HEK293 (cell line): ENCODE measurements around the gene SMIM31.

Source experiments
- CTCF ChIP-seq: fragments of 450-650 bp; formaldehyde crosslinking; IDR thresholded peaks from 2 replicates; pipeline ENCODE4 v1.5.1; 2016; ENCODE audit warnings: missing biosample characterization, missing genetic modification characterization
- PBX3 ChIP-seq: sonication (generic); formaldehyde crosslinking; IDR thresholded peaks from 2 replicates; pipeline ENCODE4 v1.8.1; 2022; ENCODE audit warnings: mild to moderate bottlenecking, moderate library complexity, missing genetic modification reagents
- PRDM1 ChIP-seq: fragments of 450-650 bp; formaldehyde crosslinking; IDR thresholded peaks from 2 replicates; pipeline ENCODE4; 2016; ENCODE audit warnings: missing biosample characterization, missing genetic modification characterization
- ZBTB1 ChIP-seq: fragments of 450-650 bp; formaldehyde crosslinking; IDR thresholded peaks from 2 replicates; pipeline ENCODE4 v1.5.1; 2016; ENCODE audit warnings: missing biosample characterization, missing genetic modification characterization
- ZFP37 ChIP-seq: fragments of 450-650 bp; formaldehyde crosslinking; IDR thresholded peaks from 2 replicates; pipeline ENCODE4 v1.5.1; 2016; ENCODE audit warnings: missing biosample characterization, missing genetic modification characterization
- ZNF174 ChIP-seq: fragments of 450-650 bp; formaldehyde crosslinking; IDR thresholded peaks from 2 replicates; pipeline ENCODE4 v1.5.0; 2017; ENCODE audit warnings: missing biosample characterization, mild to moderate bottlenecking, missing genetic modification characterization
- ZNF366 ChIP-seq: fragments of 450-650 bp; formaldehyde crosslinking; conservative IDR thresholded peaks from 2 replicates; pipeline ENCODE4 v1.5.1; 2016; ENCODE audit warnings: missing biosample characterization, missing genetic modification characterization
- ZNF394 ChIP-seq: fragments of 450-650 bp; formaldehyde crosslinking; IDR thresholded peaks from 2 replicates; pipeline ENCODE4 v1.5.1; 2016; ENCODE audit warnings: missing biosample characterization, missing genetic modification characterization, mild to moderate bottlenecking, moderate library complexity, borderline replicate concordance
- ZNF549 ChIP-seq: fragments of 450-650 bp; IDR thresholded peaks from 2 replicates; pipeline ENCODE4 v1.5.1; 2018; ENCODE audit warnings: missing biosample characterization, missing genetic modification characterization, mild to moderate bottlenecking, inconsistent platforms, moderate library complexity
- ZNF843 ChIP-seq: fragments of 450-650 bp; formaldehyde crosslinking; IDR thresholded peaks from 2 replicates; pipeline ENCODE4 v1.5.1; 2016; ENCODE audit warnings: missing biosample characterization, missing genetic modification characterization
- TF ChIP-seq, protein P1 (sequence below): fragments of 450-650 bp; IDR thresholded peaks from 2 replicates; pipeline ENCODE4 v1.5.1; 2018; ENCODE audit warnings: missing biosample characterization, missing genetic modification characterization
- TF ChIP-seq, protein P2 (sequence below): fragments of 450-650 bp; formaldehyde crosslinking; conservative IDR thresholded peaks from 2 replicates; pipeline ENCODE4 v1.5.1; 2016; ENCODE audit warnings: low read depth, missing biosample characterization, missing genetic modification characterization
- TF ChIP-seq, protein P3 (sequence below): fragments of 450-650 bp; formaldehyde crosslinking; IDR thresholded peaks from 2 replicates; pipeline ENCODE4 v1.5.1; 2016; ENCODE audit warnings: missing biosample characterization, missing genetic modification characterization
- TF ChIP-seq, protein P4 (sequence below): fragments of 450-650 bp; formaldehyde crosslinking; IDR thresholded peaks from 2 replicates; pipeline ENCODE4 v1.5.1; 2016; ENCODE audit warnings: missing biosample characterization, missing genetic modification characterization

DNA sequence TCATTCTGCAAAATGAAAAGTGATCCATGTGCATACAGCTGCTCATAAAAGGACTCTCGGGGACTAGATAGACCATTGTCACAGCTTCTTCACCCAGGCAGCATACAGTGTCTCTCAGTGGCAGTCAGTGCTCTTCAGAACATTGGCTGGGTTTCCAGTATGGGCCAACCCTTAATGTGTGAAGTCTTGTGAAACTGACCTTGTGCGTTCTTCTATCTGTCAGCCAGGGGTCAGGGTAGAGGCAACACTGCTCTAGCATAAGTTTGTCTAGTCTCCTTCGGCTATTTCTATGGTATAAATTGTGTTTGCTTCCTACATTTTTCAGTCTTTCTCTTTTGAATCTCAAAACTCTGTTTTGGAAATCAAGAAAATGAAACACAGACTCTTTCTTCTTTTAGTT, 37.0 kb upstream of the SMIM31 start:
- no peak for TF ChIP-seq ZFP37 (tag by site-specific recombination)
- TF ChIP-seq, protein P1, sequence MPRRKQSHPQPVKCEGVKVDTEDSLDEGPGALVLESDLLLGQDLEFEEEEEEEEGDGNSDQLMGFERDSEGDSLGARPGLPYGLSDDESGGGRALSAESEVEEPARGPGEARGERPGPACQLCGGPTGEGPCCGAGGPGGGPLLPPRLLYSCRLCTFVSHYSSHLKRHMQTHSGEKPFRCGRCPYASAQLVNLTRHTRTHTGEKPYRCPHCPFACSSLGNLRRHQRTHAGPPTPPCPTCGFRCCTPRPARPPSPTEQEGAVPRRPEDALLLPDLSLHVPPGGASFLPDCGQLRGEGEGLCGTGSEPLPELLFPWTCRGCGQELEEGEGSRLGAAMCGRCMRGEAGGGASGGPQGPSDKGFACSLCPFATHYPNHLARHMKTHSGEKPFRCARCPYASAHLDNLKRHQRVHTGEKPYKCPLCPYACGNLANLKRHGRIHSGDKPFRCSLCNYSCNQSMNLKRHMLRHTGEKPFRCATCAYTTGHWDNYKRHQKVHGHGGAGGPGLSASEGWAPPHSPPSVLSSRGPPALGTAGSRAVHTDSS (tag by site-specific recombination) = no peak
- TF ChIP-seq ZNF549 (tag by site-specific recombination) = no peak
- TF ChIP-seq PBX3 (CRISPR knock-in tag) = no peak
- no peak for TF ChIP-seq CTCF
- no peak for TF ChIP-seq PRDM1 (tag by site-specific recombination)
- TF ChIP-seq, protein P2, sequence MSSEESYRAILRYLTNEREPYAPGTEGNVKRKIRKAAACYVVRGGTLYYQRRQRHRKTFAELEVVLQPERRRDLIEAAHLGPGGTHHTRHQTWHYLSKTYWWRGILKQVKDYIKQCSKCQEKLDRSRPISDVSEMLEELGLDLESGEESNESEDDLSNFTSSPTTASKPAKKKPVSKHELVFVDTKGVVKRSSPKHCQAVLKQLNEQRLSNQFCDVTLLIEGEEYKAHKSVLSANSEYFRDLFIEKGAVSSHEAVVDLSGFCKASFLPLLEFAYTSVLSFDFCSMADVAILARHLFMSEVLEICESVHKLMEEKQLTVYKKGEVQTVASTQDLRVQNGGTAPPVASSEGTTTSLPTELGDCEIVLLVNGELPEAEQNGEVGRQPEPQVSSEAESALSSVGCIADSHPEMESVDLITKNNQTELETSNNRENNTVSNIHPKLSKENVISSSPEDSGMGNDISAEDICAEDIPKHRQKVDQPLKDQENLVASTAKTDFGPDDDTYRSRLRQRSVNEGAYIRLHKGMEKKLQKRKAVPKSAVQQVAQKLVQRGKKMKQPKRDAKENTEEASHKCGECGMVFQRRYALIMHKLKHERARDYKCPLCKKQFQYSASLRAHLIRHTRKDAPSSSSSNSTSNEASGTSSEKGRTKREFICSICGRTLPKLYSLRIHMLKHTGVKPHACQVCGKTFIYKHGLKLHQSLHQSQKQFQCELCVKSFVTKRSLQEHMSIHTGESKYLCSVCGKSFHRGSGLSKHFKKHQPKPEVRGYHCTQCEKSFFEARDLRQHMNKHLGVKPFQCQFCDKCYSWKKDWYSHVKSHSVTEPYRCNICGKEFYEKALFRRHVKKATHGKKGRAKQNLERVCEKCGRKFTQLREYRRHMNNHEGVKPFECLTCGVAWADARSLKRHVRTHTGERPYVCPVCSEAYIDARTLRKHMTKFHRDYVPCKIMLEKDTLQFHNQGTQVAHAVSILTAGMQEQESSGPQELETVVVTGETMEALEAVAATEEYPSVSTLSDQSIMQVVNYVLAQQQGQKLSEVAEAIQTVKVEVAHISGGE (tag by site-specific recombination) = no peak
- no peak for TF ChIP-seq ZNF366 (tag by site-specific recombination)
- TF ChIP-seq, protein P3, sequence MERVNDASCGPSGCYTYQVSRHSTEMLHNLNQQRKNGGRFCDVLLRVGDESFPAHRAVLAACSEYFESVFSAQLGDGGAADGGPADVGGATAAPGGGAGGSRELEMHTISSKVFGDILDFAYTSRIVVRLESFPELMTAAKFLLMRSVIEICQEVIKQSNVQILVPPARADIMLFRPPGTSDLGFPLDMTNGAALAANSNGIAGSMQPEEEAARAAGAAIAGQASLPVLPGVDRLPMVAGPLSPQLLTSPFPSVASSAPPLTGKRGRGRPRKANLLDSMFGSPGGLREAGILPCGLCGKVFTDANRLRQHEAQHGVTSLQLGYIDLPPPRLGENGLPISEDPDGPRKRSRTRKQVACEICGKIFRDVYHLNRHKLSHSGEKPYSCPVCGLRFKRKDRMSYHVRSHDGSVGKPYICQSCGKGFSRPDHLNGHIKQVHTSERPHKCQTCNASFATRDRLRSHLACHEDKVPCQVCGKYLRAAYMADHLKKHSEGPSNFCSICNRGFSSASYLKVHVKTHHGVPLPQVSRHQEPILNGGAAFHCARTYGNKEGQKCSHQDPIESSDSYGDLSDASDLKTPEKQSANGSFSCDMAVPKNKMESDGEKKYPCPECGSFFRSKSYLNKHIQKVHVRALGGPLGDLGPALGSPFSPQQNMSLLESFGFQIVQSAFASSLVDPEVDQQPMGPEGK = no peak
- TF ChIP-seq, protein P4, sequence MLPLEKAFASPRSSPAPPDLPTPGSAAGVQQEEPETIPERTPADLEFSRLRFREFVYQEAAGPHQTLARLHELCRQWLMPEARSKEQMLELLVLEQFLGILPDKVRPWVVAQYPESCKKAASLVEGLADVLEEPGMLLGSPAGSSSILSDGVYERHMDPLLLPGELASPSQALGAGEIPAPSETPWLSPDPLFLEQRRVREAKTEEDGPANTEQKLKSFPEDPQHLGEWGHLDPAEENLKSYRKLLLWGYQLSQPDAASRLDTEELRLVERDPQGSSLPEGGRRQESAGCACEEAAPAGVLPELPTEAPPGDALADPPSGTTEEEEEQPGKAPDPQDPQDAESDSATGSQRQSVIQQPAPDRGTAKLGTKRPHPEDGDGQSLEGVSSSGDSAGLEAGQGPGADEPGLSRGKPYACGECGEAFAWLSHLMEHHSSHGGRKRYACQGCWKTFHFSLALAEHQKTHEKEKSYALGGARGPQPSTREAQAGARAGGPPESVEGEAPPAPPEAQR = no peak
- no peak for TF ChIP-seq ZNF394
- no peak for TF ChIP-seq ZBTB1 (tag by site-specific recombination)
- TF ChIP-seq ZNF174 (tag by site-specific recombination) = no peak
- TF ChIP-seq ZNF843 (tag by site-specific recombination) = no peak
